ENCODE measurements around the gene PABPN1L. TPM values are rescaled to one million over a fixed set of nuclear protein-coding genes. Genes with fewer than 3 reads are reported as not detected.
A peak's percentile ranks its signal among the peaks of the same experiment; 100 is the strongest.

The PABPN1L gene
- total and polyA plus RNA-seq, 2 of the 4 experiments (the other 2 are of a cell fraction) = not detected

DNA sequence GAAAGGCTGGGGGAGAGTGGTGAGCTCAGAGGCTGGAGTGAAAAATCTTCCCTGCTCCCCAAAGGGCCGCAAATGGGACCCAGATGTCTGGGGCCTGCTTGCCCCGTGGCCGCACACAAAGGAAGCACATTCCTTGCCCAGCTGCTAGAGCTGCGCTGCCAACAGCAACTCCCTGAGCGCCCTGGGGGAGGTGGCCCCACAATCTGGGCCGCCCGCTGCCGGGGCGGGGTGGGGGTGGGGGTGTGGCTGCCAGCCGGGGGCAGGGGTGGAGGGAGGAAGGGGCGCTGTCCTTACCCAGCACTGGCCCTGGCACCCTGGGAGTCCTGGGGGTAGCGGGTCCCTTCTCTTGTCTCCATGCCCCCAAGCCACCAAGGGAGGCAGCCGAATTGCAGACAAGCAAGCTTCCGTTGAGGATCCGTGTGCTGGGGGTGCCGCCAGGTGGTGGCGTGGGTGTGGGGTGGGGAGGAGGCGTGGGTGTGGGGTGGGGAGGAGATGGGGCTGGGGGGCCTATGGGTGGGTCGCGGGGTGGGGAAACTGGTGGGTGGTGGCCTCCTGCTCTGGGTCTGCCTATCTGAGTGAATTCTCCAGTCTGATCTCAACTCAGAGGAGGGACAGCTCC lies 48.4 kb upstream of the PABPN1L start:
- no peak overlapping the region for H3K56ac ChIP-seq (ENCODE audit: extremely low read depth, insufficient read depth, low read length)
- no peak overlapping the region for H4K91ac ChIP-seq (ENCODE audit: insufficient read depth, low read depth, low read length)
- H3K18ac ChIP-seq (ENCODE audit: low read depth, low read length) = no peak overlapping the region
- H4K5ac ChIP-seq (ENCODE audit: low read depth, low read length) = no peak overlapping the region
- H3K79me1 ChIP-seq (ENCODE audit: low read depth in 1 of 2, low read length in 2 of 2) = no peaks in the 10 kb centered on the region
- no peak overlapping the region for H2BK15ac ChIP-seq (ENCODE audit: low read depth, low read length)
- H3K27me3 ChIP-seq (ENCODE audit: control insufficient read depth, insufficient read depth, low read length) = peaks cover 12% of the 10 kb centered on the region; the same call in 1 of the 2 replicates
- ChIA-PET POLR2A (ENCODE audit: unreplicated experiment) (no interaction called here), CTCF (no interaction called here)
- H3K27ac ChIP-seq (ENCODE audit: insufficient read depth, low read length) = no peak overlapping the region
- no peaks in the 10 kb centered on the region; the same call in 1 of the 2 replicates for H4K20me1 ChIP-seq (ENCODE audit: insufficient read depth, low read length)
- no peak overlapping the region for H3K4me3 ChIP-seq (ENCODE audit: insufficient read depth, low read depth, low read length)
- no peak overlapping the region for H3K4ac ChIP-seq (ENCODE audit: low read depth, low read length)
- intact Hi-C loops (cut with micrococcal nuclease) = no loop called here
- in situ Hi-C loops (cut with MboI; ENCODE audit: low sequenced_read_pairs) = no loop called here
- no peak overlapping the region for H3K14ac ChIP-seq (replicated peaks; ENCODE audit: low read depth, low read length)
- H3K4me1 ChIP-seq (ENCODE audit: control insufficient read depth, insufficient read depth, low read length) = no peaks in the 10 kb centered on the region; the same call in 1 of the 2 replicates
- dilution Hi-C loops (cut with HindIII; ENCODE audit: low sequenced_read_pairs, unreplicated experiment) = no loop called here
- H2BK20ac ChIP-seq (ENCODE audit: low read depth, low read length) = no peak overlapping the region
- no peak overlapping the region for H3K9ac ChIP-seq (ENCODE audit: low read depth, low read length)
- 16% methylated on average over 5 of the region's 20 CpGs; no CpG with 5 or more reads in 1 of the 2 experiments for WGBS, 2 experiments (ENCODE audit: extremely low coverage in 2 of 2, insufficient read length in 1 of 2)
- no peak overlapping the region for H2BK5ac ChIP-seq (ENCODE audit: low read depth, low read length, poor library complexity, severe bottlenecking)
- H3K9me3 ChIP-seq (ENCODE audit: control insufficient read depth, insufficient read depth, low read length) = peaks cover 4% of the 10 kb centered on the region
- ATAC-seq (ENCODE audit: low read depth) (peak; percentile 86), DNase-seq (peak; percentile 25)
- no peak overlapping the region for H4K8ac ChIP-seq (ENCODE audit: low read depth in 2 of 2, low read length in 2 of 2)
- H2AK5ac ChIP-seq (ENCODE audit: low read depth, low read length) = no peak overlapping the region
- no peaks in the 10 kb centered on the region for H3K36me3 ChIP-seq (ENCODE audit: control insufficient read depth, insufficient read depth, low read length)
- H3K9me1 ChIP-seq (ENCODE audit: insufficient read depth, low read length) = no peaks in the 10 kb centered on the region
- TF ChIP-seq, protein P1, sequence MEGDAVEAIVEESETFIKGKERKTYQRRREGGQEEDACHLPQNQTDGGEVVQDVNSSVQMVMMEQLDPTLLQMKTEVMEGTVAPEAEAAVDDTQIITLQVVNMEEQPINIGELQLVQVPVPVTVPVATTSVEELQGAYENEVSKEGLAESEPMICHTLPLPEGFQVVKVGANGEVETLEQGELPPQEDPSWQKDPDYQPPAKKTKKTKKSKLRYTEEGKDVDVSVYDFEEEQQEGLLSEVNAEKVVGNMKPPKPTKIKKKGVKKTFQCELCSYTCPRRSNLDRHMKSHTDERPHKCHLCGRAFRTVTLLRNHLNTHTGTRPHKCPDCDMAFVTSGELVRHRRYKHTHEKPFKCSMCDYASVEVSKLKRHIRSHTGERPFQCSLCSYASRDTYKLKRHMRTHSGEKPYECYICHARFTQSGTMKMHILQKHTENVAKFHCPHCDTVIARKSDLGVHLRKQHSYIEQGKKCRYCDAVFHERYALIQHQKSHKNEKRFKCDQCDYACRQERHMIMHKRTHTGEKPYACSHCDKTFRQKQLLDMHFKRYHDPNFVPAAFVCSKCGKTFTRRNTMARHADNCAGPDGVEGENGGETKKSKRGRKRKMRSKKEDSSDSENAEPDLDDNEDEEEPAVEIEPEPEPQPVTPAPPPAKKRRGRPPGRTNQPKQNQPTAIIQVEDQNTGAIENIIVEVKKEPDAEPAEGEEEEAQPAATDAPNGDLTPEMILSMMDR (conservative IDR thresholded peaks at IDR 0.05; ENCODE audit: low read depth, low read length) = no peak
- TF ChIP-seq USF2 (IDR thresholded peaks at IDR 0.05; ENCODE audit: low read depth, low read length) (no peak), RFX5 (IDR thresholded peaks at IDR 0.05; ENCODE audit: low read depth, low read length) (no peak), NFE2L2 (IDR thresholded peaks at IDR 0.05; ENCODE audit: low read depth, low read length) (no peak), FOS (IDR thresholded peaks at IDR 0.05; ENCODE audit: low read depth, low read length) (no peak), MAFK (IDR thresholded peaks at IDR 0.05; ENCODE audit: low read depth, low read length) (no peak), RCOR1 (IDR thresholded peaks at IDR 0.05; ENCODE audit: insufficient replicate concordance, low read length) (no peak), RAD21 (IDR thresholded peaks at IDR 0.05; ENCODE audit: low read length) (no peak), BHLHE40 (IDR thresholded peaks at IDR 0.05; ENCODE audit: low read depth, low read length) (no peak), SMC3 (IDR thresholded peaks at IDR 0.05; ENCODE audit: low read depth, low read length) (no peak), CEBPB (IDR thresholded peaks at IDR 0.05; ENCODE audit: low read depth, low read length) (no peak)
- TF ChIP-seq, protein P2, sequence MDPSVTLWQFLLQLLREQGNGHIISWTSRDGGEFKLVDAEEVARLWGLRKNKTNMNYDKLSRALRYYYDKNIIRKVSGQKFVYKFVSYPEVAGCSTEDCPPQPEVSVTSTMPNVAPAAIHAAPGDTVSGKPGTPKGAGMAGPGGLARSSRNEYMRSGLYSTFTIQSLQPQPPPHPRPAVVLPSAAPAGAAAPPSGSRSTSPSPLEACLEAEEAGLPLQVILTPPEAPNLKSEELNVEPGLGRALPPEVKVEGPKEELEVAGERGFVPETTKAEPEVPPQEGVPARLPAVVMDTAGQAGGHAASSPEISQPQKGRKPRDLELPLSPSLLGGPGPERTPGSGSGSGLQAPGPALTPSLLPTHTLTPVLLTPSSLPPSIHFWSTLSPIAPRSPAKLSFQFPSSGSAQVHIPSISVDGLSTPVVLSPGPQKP (IDR thresholded peaks at IDR 0.05; ENCODE audit: borderline replicate concordance, low read depth, low read length) = no peak
- no peak overlapping the region for H3K23ac ChIP-seq (ENCODE audit: low read depth, low read length)
- BruUV-seq (replicated peaks) = no TSS peak
- H2AFZ ChIP-seq (replicated peaks; ENCODE audit: low read length, poor library complexity) = no peak overlapping the region
- H2BK120ac ChIP-seq (ENCODE audit: low read depth, low read length) = no peak overlapping the region
- no peak overlapping the region for H3K4me2 ChIP-seq (ENCODE audit: low read depth, low read length)
- H2AK9ac ChIP-seq (replicated peaks; ENCODE audit: low read depth, low read length, poor library complexity) = no peak overlapping the region

All from IMR-90 (cell line).